Measurements from ENCODE around the gene MAZ. TPM values are rescaled to one million over a fixed set of nuclear protein-coding genes. Genes with fewer than 3 reads are reported as not detected.

MAZ gene
- total and polyA plus RNA-seq, 4 donors, result 16.0 to 272 (median 45.1) TPM

GRCh38 chr16:29835926-29836325, 29.6 kb downstream of the MAZ start:
- H3K27ac ChIP-seq (ENCODE audit: low read depth in 1 of 2, low read length in 2 of 2), result no peak overlapping the region
- TF ChIP-seq ATF3 (IDR thresholded peaks at IDR 0.05) (no peak), GABPA (IDR thresholded peaks at IDR 0.05 in 1 of 2, conservative IDR thresholded peaks at IDR 0.05 in 1 of 2) (no peak), NR2F2 (IDR thresholded peaks at IDR 0.05) (no peak), MAX (IDR thresholded peaks at IDR 0.05) (no peak), TAF1 (conservative IDR thresholded peaks at IDR 0.05) (no peak), RAD21 (IDR thresholded peaks at IDR 0.05) (no peak), CTCF (IDR thresholded peaks at IDR 0.05; ENCODE audit: low read depth, low read length, missing input control) (no peak), HNF4G (IDR thresholded peaks at IDR 0.05) (no peak), RXRA (IDR thresholded peaks at IDR 0.05) (no peak), FOXA1 (IDR thresholded peaks at IDR 0.05) (no peak), HNF4A (conservative IDR thresholded peaks at IDR 0.05) (no peak)
- H3K9me3 ChIP-seq (ENCODE audit: control insufficient read depth in 4 of 4, low read length in 3 of 4), result no peaks in the 10 kb centered on the region
- no peak overlapping the region for H3K9ac ChIP-seq (ENCODE audit: low read depth in 1 of 2, low read length in 2 of 2)
- WGBS, result 97% methylated on average over 7 of the region's 7 CpGs
- peaks cover 21 to 58% (median 22%) of the 10 kb centered on the region in 4 donors for H3K36me3 ChIP-seq (ENCODE audit: control insufficient read depth in 4 of 4, insufficient read depth in 3 of 4, low read depth in 1 of 4, low read length in 3 of 4)
- H3K4me1 ChIP-seq (ENCODE audit: control insufficient read depth in 4 of 4, insufficient read depth in 4 of 4, low read length in 3 of 4), result peaks cover 0 to 6% (median 0%) of the 10 kb centered on the region in 4 donors
- DNase-seq (ENCODE audit: low spot score), result no peak
- H3K27me3 ChIP-seq (ENCODE audit: control insufficient read depth in 4 of 4, insufficient read depth in 4 of 4, low read length in 3 of 4), result no peaks in the 10 kb centered on the region
- no peak overlapping the region for H3K4me3 ChIP-seq (ENCODE audit: low read depth in 1 of 3, low read length in 3 of 3)

GRCh38 chr16:29836623-29837022, 30.3 kb downstream of the MAZ start:
- TF ChIP-seq GABPA (IDR thresholded peaks at IDR 0.05 in 1 of 2, conservative IDR thresholded peaks at IDR 0.05 in 1 of 2) (no peak), TAF1 (conservative IDR thresholded peaks at IDR 0.05) (no peak), SP1 (IDR thresholded peaks at IDR 0.05) (no peak), ZBTB33 (IDR thresholded peaks at IDR 0.05) (no peak), EGR1 (IDR thresholded peaks at IDR 0.05; ENCODE audit: low read depth in 2 of 2) (no peak), REST (IDR thresholded peaks at IDR 0.05) (no peak), FOXA1 (IDR thresholded peaks at IDR 0.05) (no peak), HNF4A (conservative IDR thresholded peaks at IDR 0.05) (no peak)
- Histone ChIP-seq H3K4me3 (ENCODE audit: low read depth in 1 of 3, low read length in 3 of 3) (no peak overlapping the region), H3K27me3 (ENCODE audit: control insufficient read depth in 4 of 4, insufficient read depth in 4 of 4, low read length in 3 of 4) (no peaks in the 10 kb centered on the region), H3K36me3 (ENCODE audit: control insufficient read depth in 4 of 4, insufficient read depth in 3 of 4, low read depth in 1 of 4, low read length in 3 of 4) (peaks cover 20 to 61% (median 24%) of the 10 kb centered on the region in 4 donors), H3K9ac (ENCODE audit: low read depth in 1 of 2, low read length in 2 of 2) (no peak overlapping the region), H3K4me1 (ENCODE audit: control insufficient read depth in 4 of 4, insufficient read depth in 4 of 4, low read length in 3 of 4) (peaks cover 0 to 2% (median 0%) of the 10 kb centered on the region in 4 donors), H3K27ac (ENCODE audit: low read depth in 1 of 2, low read length in 2 of 2) (no peak overlapping the region), H3K9me3 (ENCODE audit: control insufficient read depth in 4 of 4, low read length in 3 of 4) (no peaks in the 10 kb centered on the region)
- no peak for DNase-seq (ENCODE audit: low spot score)
- WGBS, result 93% methylated on average over 15 of the region's 15 CpGs
